Measurements from ENCODE around the gene DOCK6.

The DOCK6 gene, protein sequence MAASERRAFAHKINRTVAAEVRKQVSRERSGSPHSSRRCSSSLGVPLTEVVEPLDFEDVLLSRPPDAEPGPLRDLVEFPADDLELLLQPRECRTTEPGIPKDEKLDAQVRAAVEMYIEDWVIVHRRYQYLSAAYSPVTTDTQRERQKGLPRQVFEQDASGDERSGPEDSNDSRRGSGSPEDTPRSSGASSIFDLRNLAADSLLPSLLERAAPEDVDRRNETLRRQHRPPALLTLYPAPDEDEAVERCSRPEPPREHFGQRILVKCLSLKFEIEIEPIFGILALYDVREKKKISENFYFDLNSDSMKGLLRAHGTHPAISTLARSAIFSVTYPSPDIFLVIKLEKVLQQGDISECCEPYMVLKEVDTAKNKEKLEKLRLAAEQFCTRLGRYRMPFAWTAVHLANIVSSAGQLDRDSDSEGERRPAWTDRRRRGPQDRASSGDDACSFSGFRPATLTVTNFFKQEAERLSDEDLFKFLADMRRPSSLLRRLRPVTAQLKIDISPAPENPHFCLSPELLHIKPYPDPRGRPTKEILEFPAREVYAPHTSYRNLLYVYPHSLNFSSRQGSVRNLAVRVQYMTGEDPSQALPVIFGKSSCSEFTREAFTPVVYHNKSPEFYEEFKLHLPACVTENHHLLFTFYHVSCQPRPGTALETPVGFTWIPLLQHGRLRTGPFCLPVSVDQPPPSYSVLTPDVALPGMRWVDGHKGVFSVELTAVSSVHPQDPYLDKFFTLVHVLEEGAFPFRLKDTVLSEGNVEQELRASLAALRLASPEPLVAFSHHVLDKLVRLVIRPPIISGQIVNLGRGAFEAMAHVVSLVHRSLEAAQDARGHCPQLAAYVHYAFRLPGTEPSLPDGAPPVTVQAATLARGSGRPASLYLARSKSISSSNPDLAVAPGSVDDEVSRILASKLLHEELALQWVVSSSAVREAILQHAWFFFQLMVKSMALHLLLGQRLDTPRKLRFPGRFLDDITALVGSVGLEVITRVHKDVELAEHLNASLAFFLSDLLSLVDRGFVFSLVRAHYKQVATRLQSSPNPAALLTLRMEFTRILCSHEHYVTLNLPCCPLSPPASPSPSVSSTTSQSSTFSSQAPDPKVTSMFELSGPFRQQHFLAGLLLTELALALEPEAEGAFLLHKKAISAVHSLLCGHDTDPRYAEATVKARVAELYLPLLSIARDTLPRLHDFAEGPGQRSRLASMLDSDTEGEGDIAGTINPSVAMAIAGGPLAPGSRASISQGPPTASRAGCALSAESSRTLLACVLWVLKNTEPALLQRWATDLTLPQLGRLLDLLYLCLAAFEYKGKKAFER (N-terminal part only)

DNA sequence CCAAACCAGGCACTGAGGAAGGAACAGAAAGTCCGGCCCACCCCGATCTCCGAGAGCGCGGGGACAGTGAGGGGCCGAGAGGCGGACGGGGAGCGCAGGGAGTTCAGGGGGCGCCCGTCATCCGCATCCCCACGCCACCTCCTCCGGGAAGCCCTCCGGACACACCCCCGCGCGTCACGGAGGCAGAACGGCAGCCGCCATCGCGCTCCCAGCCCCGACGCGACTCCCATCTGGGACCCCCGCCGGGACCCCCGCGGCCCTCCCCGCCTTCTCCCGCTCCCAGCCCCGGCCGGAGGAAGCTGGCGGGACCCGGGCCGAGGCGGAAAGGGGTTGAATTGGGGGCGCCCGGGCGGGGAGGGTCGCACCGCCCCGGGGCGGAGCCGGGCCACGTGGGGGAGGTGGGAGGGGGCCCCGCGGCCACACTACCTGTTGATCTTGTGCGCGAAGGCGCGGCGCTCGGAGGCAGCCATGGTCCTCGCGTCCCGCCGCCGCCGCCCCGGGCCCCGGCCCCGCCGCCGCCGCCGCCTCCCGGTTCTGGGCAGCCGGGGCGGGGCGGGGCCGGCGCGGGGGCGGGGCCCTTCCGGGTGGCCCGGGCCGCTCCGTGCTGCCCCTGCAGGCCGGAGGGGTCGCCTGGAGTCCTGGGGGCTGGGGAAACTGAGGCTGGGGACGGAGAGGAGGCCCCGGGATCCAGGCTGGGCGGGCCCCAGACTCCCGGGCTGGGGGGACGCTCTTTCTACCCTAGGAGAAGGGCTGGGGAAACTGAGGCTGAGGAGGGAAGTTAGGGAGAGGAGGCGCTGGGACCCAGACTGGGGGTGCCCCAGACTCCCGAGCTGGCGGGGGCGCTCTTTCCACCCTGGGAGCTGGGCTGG is at the start of gene DOCK6:
Gene DOCK6 (minus strand): TSS at position 554 of the 869 bp plus-strand sequence. CDS start 84 bp downstream, at position 470.
- peak within 1 kb of the TSS; percentile 61 for H3K4me3 ChIP-seq (ENCODE audit: low read length)
- WGBS (ENCODE audit: insufficient coverage, insufficient read length) = no CpG with 5 or more reads among the region's 91 CpGs

DNA sequence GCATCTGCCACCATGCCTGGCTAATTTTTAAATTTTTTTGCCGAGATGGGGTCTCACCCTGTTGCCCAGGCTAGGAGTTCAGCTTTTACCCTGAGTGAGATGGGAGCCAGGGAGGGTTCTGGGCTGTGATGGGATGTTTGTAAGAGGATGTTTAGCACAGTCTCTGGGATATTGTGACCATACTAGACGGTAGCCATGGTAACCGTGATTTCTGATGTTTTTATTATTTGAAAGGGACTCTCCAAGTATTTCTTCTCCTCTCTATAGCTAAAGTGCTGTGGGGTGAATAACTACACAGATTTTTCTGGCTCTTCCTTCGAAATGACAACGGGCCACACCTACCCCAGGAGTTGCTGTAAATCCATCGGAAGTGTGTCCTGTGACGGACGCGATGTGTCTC is 44.0 kb upstream of the DOCK6 start:
- H3K9me3 ChIP-seq (ENCODE audit: control insufficient read depth, insufficient read depth, low read length) = no peaks in the 10 kb centered on the region
- H3K4me1 ChIP-seq (ENCODE audit: control insufficient read depth, insufficient read depth, low read length) = no peaks in the 10 kb centered on the region
- DNase-seq (ENCODE audit: low read depth, low spot score) = no peak
- H3K36me3 ChIP-seq (ENCODE audit: control insufficient read depth, insufficient read depth, low read length) = no peaks in the 10 kb centered on the region
- H3K27ac ChIP-seq (ENCODE audit: low read length) = no peak overlapping the region
- no peak overlapping the region for H3K4me3 ChIP-seq (ENCODE audit: low read length)
- WGBS (ENCODE audit: insufficient coverage, insufficient read length) = no CpG with 5 or more reads among the region's 9 CpGs
- no peaks in the 10 kb centered on the region for H3K27me3 ChIP-seq (ENCODE audit: control insufficient read depth, insufficient read depth, low read length)

More for the DNA sequence above, at the start of gene DOCK6:
- Histone ChIP-seq H3K27ac (ENCODE audit: low read length) (no peak within 1 kb of the TSS), H3K4me1 (ENCODE audit: control insufficient read depth, insufficient read depth, low read length) (peaks cover 2% of the 10 kb centered on the region; the same call in 1 of the 2 replicates), H3K9me3 (ENCODE audit: control insufficient read depth, insufficient read depth, low read length) (no peaks in the 10 kb centered on the region), H3K36me3 (ENCODE audit: control insufficient read depth, insufficient read depth, low read length) (no peaks in the 10 kb centered on the region), H3K27me3 (ENCODE audit: control insufficient read depth, insufficient read depth, low read length) (no peaks in the 10 kb centered on the region)
- DNase-seq (ENCODE audit: low read depth, low spot score) = no peak

DNA sequence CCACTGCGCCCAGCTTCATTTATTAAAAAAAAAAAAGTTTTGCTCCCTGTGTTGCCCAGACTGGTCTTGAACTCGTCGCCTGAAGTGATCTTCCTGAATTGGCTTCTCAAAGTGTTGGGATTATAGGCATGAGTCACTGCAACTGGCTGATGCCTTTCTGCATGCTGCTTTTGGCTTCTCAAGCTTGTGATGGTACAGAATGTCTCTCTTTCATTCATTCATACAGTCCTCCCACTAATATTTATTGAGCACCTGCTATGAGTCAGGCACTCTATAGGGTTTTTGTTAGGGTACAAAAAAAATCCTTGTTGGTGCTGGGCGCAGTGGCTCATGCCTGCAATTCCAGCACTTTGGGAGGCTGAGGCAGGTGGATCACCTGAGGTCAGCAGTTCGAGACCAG is 42.6 kb upstream of the DOCK6 start:
- Histone ChIP-seq H3K4me3 (ENCODE audit: low read length) (no peak overlapping the region), H3K36me3 (ENCODE audit: control insufficient read depth, insufficient read depth, low read length) (no peaks in the 10 kb centered on the region), H3K4me1 (ENCODE audit: control insufficient read depth, insufficient read depth, low read length) (no peaks in the 10 kb centered on the region), H3K27ac (ENCODE audit: low read length) (no peak overlapping the region), H3K9me3 (ENCODE audit: control insufficient read depth, insufficient read depth, low read length) (no peaks in the 10 kb centered on the region), H3K27me3 (ENCODE audit: control insufficient read depth, insufficient read depth, low read length) (no peaks in the 10 kb centered on the region)
- WGBS (ENCODE audit: insufficient coverage, insufficient read length) = no CpG with 5 or more reads among the region's 5 CpGs
- DNase-seq (ENCODE audit: low read depth, low spot score) = no peak

DNA sequence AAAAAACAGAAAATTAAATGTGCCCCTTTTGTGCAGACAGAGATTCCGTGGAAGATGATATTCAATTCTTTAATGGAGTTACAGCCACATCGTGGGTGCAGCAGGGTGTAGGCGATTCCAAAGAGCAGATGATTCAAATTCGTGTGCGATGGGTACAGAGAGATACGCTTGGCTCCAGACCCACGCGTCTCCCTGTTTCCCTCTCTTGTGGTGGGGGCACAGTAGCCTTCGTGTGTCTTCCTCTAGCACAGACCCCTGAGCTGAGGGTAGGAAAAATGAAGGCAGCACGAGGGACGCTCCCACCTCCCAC is 38.4 kb upstream of the DOCK6 start:
- no peak for DNase-seq (ENCODE audit: low read depth, low spot score)
- no peak overlapping the region for H3K27ac ChIP-seq (ENCODE audit: low read length)
- no peaks in the 10 kb centered on the region for H3K4me1 ChIP-seq (ENCODE audit: control insufficient read depth, insufficient read depth, low read length)
- H3K36me3 ChIP-seq (ENCODE audit: control insufficient read depth, insufficient read depth, low read length) = no peaks in the 10 kb centered on the region
- H3K9me3 ChIP-seq (ENCODE audit: control insufficient read depth, insufficient read depth, low read length) = no peaks in the 10 kb centered on the region
- no peak overlapping the region for H3K4me3 ChIP-seq (ENCODE audit: low read length)
- no CpG with 5 or more reads among the region's 11 CpGs for WGBS (ENCODE audit: insufficient coverage, insufficient read length)
- H3K27me3 ChIP-seq (ENCODE audit: control insufficient read depth, insufficient read depth, low read length) = no peaks in the 10 kb centered on the region

DNA sequence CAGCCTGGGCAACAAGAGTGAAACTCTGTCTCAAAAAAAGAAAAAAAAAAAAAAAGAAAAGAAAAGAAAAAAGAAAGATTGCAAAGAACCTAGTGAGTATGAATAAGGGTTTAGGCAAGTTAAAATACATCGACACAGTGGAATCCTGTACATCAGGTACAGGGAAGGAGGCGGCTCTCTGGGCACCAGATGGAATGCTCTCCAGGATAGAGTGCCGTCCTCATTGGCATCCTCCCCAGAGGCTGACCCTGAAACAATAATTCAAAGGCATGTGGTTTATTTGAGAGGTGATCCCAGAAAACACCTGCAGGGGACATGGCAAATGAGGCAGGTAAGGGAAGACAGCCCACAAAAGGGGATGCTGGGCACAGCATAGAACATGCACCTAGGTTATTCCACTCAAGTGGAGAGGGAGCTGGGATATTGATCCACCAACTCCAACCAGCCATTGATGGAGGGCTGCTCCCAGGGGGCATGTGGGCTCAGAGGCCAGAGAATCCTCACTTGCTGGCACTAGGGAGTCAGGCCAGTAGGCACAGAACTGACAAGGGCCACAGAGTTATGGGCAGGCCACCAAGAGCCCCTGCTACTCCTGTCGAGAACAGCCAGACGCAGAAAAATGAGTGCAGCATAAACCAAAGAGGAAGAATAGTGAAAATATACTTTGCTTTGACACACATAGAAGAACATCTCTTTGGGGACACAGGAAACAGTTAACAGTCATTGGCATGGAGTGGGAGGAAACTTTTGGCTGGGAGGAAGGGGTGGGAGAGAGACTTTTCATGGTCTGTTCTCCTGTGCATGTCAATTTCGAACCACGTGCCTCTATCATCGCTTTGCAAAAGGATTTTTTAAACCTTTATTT is 37.9 kb upstream of the DOCK6 start:
- no CpG with 5 or more reads among the region's 8 CpGs for WGBS (ENCODE audit: insufficient coverage, insufficient read length)
- H3K27me3 ChIP-seq (ENCODE audit: control insufficient read depth, insufficient read depth, low read length) = no peaks in the 10 kb centered on the region
- H3K36me3 ChIP-seq (ENCODE audit: control insufficient read depth, insufficient read depth, low read length) = no peaks in the 10 kb centered on the region
- H3K4me1 ChIP-seq (ENCODE audit: control insufficient read depth, insufficient read depth, low read length) = no peaks in the 10 kb centered on the region
- H3K9me3 ChIP-seq (ENCODE audit: control insufficient read depth, insufficient read depth, low read length) = no peaks in the 10 kb centered on the region
- DNase-seq (ENCODE audit: low read depth, low spot score) = no peak
- no peak overlapping the region for H3K27ac ChIP-seq (ENCODE audit: low read length)
- no peak overlapping the region for H3K4me3 ChIP-seq (ENCODE audit: low read length)

DNA sequence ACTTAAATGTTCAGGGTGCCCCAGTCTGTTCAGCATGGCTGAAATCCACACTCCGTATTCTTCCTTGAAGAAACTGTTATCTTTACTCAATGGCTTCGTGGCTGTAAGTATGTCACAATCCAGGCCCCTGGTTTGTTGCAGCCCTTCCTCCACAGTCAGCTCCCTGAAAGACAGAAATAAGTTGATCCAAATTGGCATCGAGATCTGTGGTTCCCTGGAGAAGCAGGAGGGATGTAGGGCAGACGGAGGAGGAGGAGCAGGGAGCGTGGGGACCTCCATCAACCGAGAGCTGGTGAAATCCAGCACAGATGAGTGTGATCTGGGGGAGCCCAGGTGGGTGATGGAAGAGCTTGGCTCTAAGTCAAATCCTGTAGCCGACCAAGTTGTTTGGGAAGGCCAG is 33.9 kb upstream of the DOCK6 start:
- no peaks in the 10 kb centered on the region for H3K36me3 ChIP-seq (ENCODE audit: control insufficient read depth, insufficient read depth, low read length)
- H3K27me3 ChIP-seq (ENCODE audit: control insufficient read depth, insufficient read depth, low read length) = no peaks in the 10 kb centered on the region
- H3K9me3 ChIP-seq (ENCODE audit: control insufficient read depth, insufficient read depth, low read length) = no peaks in the 10 kb centered on the region
- no peak overlapping the region for H3K4me3 ChIP-seq (ENCODE audit: low read length)
- WGBS (ENCODE audit: insufficient coverage, insufficient read length) = no CpG with 5 or more reads among the region's 7 CpGs
- no peak for DNase-seq (ENCODE audit: low read depth, low spot score)
- H3K27ac ChIP-seq (ENCODE audit: low read length) = no peak overlapping the region
- H3K4me1 ChIP-seq (ENCODE audit: control insufficient read depth, insufficient read depth, low read length) = no peaks in the 10 kb centered on the region

DNA sequence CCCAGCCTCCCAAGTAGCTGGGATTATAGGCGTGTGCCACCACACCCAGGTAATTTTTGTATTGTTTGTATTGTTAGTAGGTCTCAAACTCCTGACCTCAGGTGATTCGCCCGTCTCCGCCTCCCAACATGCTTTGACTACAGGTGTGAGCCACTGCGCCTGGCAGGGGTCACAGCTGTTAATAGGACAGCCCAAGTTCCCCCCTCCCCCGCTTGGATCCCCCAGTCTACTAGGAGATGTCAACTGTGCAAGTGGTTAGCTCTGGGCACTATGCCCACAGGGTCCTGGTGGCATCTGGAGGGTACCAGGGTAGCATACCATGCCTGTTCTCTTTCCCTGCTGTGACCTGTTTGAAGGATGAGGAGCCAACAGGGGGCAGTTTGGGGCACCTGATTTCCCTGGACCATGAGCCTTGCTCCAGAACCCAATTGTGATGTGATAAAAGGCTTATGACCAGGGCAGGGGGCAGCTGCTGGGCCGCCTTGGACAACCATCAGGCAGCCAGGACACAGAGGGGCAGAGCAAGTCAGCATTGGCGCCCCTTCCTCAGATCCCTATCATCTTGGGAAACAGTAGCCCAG is 33.4 kb upstream of the DOCK6 start, which contains the start of gene TSPAN16:
Gene TSPAN16 (plus strand): TSS at position 496 of the 581 bp plus-strand sequence. CDS start 138 bp downstream, outside the sequence.
- DNase-seq (ENCODE audit: low read depth, low spot score) = no peak
- no peaks in the 10 kb centered on the region for H3K27me3 ChIP-seq (ENCODE audit: control insufficient read depth, insufficient read depth, low read length)
- H3K4me1 ChIP-seq (ENCODE audit: control insufficient read depth, insufficient read depth, low read length) = no peaks in the 10 kb centered on the region
- H3K9me3 ChIP-seq (ENCODE audit: control insufficient read depth, insufficient read depth, low read length) = no peaks in the 10 kb centered on the region
- H3K4me3 ChIP-seq (ENCODE audit: low read length) = no peak within 1 kb of the TSS
- no peaks in the 10 kb centered on the region for H3K36me3 ChIP-seq (ENCODE audit: control insufficient read depth, insufficient read depth, low read length)
- H3K27ac ChIP-seq (ENCODE audit: low read length) = no peak within 1 kb of the TSS
- no CpG with 5 or more reads among the region's 8 CpGs for WGBS (ENCODE audit: insufficient coverage, insufficient read length)

DNA sequence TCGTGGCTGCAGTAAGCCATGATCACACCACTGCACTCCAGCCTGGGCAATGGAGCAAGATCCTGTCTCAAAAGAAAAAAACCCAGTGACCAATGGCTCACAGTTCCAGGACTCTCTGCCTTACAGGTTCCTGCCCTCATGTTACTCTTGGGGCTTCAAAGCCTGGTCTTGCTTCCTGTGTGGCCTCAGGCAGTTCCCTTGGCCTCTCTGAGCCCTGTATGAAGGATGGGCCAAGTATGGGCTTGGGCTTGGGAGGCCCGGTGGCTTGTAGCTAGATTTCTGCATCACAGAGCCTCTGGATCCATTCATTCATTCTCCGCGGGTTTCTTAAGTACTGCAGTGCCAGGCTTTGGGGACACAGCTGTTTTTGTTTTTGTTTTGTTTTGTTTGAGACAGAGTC is 32.9 kb upstream of the DOCK6 start:
- H3K4me1 ChIP-seq (ENCODE audit: control insufficient read depth, insufficient read depth, low read length) = no peaks in the 10 kb centered on the region
- no peaks in the 10 kb centered on the region for H3K9me3 ChIP-seq (ENCODE audit: control insufficient read depth, insufficient read depth, low read length)
- no peaks in the 10 kb centered on the region for H3K27me3 ChIP-seq (ENCODE audit: control insufficient read depth, insufficient read depth, low read length)
- no peak for DNase-seq (ENCODE audit: low read depth, low spot score)
- no peak overlapping the region for H3K4me3 ChIP-seq (ENCODE audit: low read length)
- no peak overlapping the region for H3K27ac ChIP-seq (ENCODE audit: low read length)
- no CpG with 5 or more reads among the region's 4 CpGs for WGBS (ENCODE audit: insufficient coverage, insufficient read length)
- no peaks in the 10 kb centered on the region for H3K36me3 ChIP-seq (ENCODE audit: control insufficient read depth, insufficient read depth, low read length)

Data from iPS DF 6.9 (cell line).